ENCODE measurements around the gene DUSP16.
A peak's percentile ranks its signal among the peaks of the same experiment; 100 is the strongest.

DUSP16 gene

DNA sequence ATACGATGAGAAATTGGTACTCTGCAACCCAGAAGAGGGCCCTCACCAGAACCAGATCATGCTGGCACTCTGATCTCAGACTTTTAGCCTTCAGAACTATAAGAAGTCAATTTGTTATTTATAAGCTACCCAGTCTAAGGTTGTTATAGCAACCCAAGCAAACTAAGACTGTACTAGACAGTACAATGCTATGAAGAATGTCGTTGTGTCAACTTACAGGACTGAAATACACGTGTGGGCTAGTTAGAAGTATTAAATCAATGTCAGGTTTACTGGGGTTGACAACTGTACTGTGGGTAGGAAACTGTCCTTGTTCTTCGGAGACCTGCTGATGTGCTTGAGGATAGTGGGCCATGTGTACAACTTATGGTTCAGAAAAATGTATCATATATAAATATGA, 19.7 kb downstream of the DUSP16 start:
- no peak for TF ChIP-seq Cebpa-rat (IDR thresholded peaks at IDR 0.05)
- H3K4me1 ChIP-seq: peaks cover 11 to 28% (median 18%) of the 10 kb centered on the region in 10 experiments
- peaks cover 0 to 6% (median 0%) of the 10 kb centered on the region in 11 experiments; a peak in 1 of 22 replicates for H3K36me3 ChIP-seq
- no peak overlapping the region for H3K27ac ChIP-seq
- H3K27me3 ChIP-seq: no peaks in the 10 kb centered on the region
- H3K9ac ChIP-seq: no peak overlapping the region
- H3K9me3 ChIP-seq (replicated peaks in 1 of 11): peaks cover 0 to 20% (median 5%) of the 10 kb centered on the region in 11 experiments; a peak in 14 of 22 replicates
- no peaks in the 10 kb centered on the region for H4K20me1 ChIP-seq
- H3K4me2 ChIP-seq: no peak overlapping the region
- no peak overlapping the region for H3K4me3 ChIP-seq

DNA sequence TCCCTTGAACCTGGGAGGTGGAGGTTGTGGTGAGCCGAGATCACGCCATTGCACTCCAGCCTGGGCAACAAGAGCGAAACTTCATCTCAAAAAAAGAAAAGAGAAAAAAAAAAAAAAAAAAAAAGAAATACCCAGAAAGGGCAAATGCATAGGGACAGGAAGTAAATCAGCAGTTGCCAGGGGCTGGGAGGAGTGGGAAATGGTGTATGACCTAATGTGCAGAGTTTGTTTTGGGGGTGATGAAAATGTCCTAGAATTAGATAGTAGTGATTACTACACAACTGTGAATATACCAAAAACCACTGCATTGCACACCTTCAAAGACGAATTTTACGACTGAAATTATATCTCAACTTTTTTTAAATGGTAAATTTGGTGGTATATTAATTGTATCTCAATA, 20.4 kb downstream of the DUSP16 start:
- Histone ChIP-seq H3K4me1 (peaks cover 11 to 26% (median 18%) of the 10 kb centered on the region in 10 experiments), H3K9ac (no peak overlapping the region), H3K4me2 (no peak overlapping the region), H3K27me3 (no peaks in the 10 kb centered on the region), H3K9me3 (replicated peaks in 1 of 11) (peaks cover 0 to 20% (median 5%) of the 10 kb centered on the region in 11 experiments; a peak in 14 of 22 replicates), H4K20me1 (no peaks in the 10 kb centered on the region), H3K4me3 (no peak overlapping the region), H3K36me3 (peaks cover 0 to 6% (median 0%) of the 10 kb centered on the region in 11 experiments; a peak in 1 of 22 replicates), H3K27ac (no peak overlapping the region)
- no peak for TF ChIP-seq Cebpa-rat (IDR thresholded peaks at IDR 0.05)

DNA sequence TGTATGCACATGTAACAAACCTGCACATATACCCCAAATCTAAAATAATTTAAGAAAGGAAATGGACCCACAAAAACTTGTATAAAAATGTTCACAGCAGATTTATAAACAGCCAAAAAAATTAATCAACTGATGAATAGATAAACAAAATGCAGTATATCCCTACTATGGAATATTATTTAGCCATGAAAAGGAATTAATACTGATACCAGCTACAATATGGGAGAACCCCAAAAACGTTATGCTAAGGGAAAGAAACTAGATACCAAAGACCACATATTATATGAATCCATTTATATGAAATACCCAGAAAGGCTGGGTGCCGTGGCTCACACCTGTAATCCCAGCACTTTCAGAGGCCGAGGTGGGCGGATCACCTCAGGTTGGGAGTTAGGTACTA, 20.9 kb downstream of the DUSP16 start:
- no peaks in the 10 kb centered on the region for H3K27me3 ChIP-seq
- no peak overlapping the region for H3K9ac ChIP-seq
- peaks cover 0 to 20% (median 5%) of the 10 kb centered on the region in 11 experiments; a peak in 15 of 22 replicates for H3K9me3 ChIP-seq (replicated peaks in 1 of 11)
- no peak overlapping the region for H3K27ac ChIP-seq
- peaks cover 0 to 6% (median 0%) of the 10 kb centered on the region in 11 experiments; a peak in 1 of 22 replicates for H3K36me3 ChIP-seq
- H3K4me1 ChIP-seq: peaks cover 11 to 26% (median 18%) of the 10 kb centered on the region in 10 experiments
- no peak overlapping the region for H3K4me3 ChIP-seq
- H4K20me1 ChIP-seq: no peaks in the 10 kb centered on the region
- no peak for TF ChIP-seq Cebpa-rat (IDR thresholded peaks at IDR 0.05)
- peak overlapping the region in 5 of 11 experiments; percentile 76 to 91 (median 86); a peak in 6 of 22 replicates for H3K4me2 ChIP-seq

- Histone ChIP-seq H3K27me3 (no peaks in the 10 kb centered on the region), H3K27ac (peak overlapping the region in 8 of 11 experiments; percentile 15 to 49 (median 30); a peak in 9 of 22 replicates), H3K9me3 (replicated peaks in 1 of 11) (peaks cover 0 to 20% (median 5%) of the 10 kb centered on the region in 11 experiments; a peak in 15 of 22 replicates), H3K9ac (no peak overlapping the region), H3K4me1 (peaks cover 11 to 26% (median 18%) of the 10 kb centered on the region in 10 experiments), H4K20me1 (no peaks in the 10 kb centered on the region), H3K36me3 (peaks cover 0 to 6% (median 0%) of the 10 kb centered on the region in 11 experiments; a peak in 1 of 22 replicates), H3K4me3 (peak overlapping the region in 2 of 10 experiments; percentile 34 to 36; a peak in 6 of 20 replicates), H3K4me2 (peak overlapping the region; percentile 45 to 91 (median 76))
- no peak for TF ChIP-seq Cebpa-rat (IDR thresholded peaks at IDR 0.05)
Observed at GRCh38 chr12:12540261-12541013, 22.2 kb downstream of the DUSP16 start.

DNA sequence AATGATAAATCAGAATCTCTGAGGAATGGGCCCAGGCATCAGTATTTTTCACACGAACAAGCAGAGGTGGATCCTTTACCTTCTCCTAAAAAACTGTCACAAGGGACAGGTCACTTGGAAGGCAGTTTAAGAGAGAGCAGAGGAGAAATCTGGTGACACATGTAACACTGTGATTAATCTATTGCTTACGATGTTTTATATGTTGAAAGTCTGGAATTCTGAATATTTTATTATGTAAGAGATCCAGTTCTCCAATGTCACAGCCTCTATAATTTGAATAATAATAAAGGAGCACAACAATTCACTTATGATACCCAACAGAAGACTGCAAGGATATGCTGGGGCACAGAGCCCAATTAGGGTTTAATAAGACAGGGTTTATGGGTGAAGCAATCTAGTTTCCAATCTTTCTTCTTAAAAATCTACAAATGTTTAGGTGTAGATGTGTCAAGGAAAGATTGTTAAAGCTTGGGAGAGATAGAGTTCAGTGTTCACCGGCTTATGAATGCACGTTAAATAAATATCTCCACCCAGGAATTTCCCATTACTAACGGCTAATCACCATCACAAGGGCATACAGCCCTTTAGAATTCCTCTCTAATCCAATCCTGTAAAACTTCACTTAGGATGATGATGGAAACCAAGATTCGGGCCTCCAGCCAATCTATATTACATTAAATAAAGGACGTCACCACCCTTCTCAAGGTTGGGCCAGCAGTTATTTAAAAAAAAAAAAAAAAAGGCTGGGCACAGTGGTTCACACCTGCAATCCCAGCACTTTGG, 23.4 kb downstream of the DUSP16 start:
- H3K4me2 ChIP-seq: peak overlapping the region in 1 of 11 experiments; percentile 5; a peak in 2 of 22 replicates
- peaks cover 0 to 20% (median 5%) of the 10 kb centered on the region in 11 experiments; a peak in 15 of 22 replicates for H3K9me3 ChIP-seq (replicated peaks in 1 of 11)
- no peak overlapping the region for H3K27ac ChIP-seq

DNA sequence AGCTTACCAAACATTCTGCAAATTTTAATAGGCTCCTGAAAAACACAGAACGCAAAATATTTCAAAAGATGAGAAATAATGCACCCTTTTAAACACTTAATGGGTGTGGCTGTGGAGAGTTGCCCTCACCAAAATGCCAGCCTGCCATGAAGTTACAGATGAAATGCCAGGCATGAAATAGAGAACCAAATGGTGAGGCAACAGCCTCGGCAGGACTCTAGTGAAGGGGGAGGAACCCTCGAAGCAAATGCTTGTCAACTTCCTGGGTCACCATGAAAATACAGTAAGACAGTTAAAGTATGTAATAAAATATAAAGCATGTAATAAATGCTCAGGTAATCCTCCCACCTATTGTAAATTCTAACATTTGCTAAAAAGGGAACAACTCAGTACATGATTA, 24.1 kb downstream of the DUSP16 start:
- Histone ChIP-seq H3K27ac (no peak overlapping the region), H3K4me1 (peaks cover 11 to 41% (median 25%) of the 10 kb centered on the region in 10 experiments), H3K27me3 (no peaks in the 10 kb centered on the region), H4K20me1 (peaks cover 0 to 2% (median 0%) of the 10 kb centered on the region in 11 experiments; a peak in 3 of 22 replicates), H3K9ac (no peak overlapping the region), H3K4me3 (no peak overlapping the region), H3K4me2 (peak overlapping the region in 2 of 11 experiments; percentile 5 to 23; a peak in 2 of 22 replicates), H3K36me3 (peaks cover 0 to 6% (median 0%) of the 10 kb centered on the region in 11 experiments; a peak in 1 of 22 replicates), H3K9me3 (replicated peaks in 1 of 11) (peaks cover 0 to 20% (median 5%) of the 10 kb centered on the region in 11 experiments; a peak in 15 of 22 replicates)
- TF ChIP-seq Cebpa-rat (IDR thresholded peaks at IDR 0.05): no peak

More for the DNA sequence above, 23.4 kb downstream of the DUSP16 start:
- H3K27me3 ChIP-seq: no peaks in the 10 kb centered on the region
- H3K36me3 ChIP-seq: peaks cover 0 to 6% (median 0%) of the 10 kb centered on the region in 11 experiments; a peak in 1 of 22 replicates
- TF ChIP-seq Cebpa-rat (IDR thresholded peaks at IDR 0.05): no peak
- peaks cover 11 to 35% (median 20%) of the 10 kb centered on the region in 10 experiments for H3K4me1 ChIP-seq
- no peaks in the 10 kb centered on the region; a peak in 2 of 22 replicates for H4K20me1 ChIP-seq
- H3K9ac ChIP-seq: no peak overlapping the region
- no peak overlapping the region for H3K4me3 ChIP-seq

GRCh38 chr12:12537421-12537820, 25.2 kb downstream of the DUSP16 start:
- peaks cover 0 to 6% (median 0%) of the 10 kb centered on the region in 11 experiments; a peak in 1 of 22 replicates for H3K36me3 ChIP-seq
- TF ChIP-seq Cebpa-rat (IDR thresholded peaks at IDR 0.05): no peak
- H3K27ac ChIP-seq: no peak overlapping the region
- H3K4me2 ChIP-seq: no peak overlapping the region
- H3K9ac ChIP-seq: no peak overlapping the region
- no peak overlapping the region for H3K4me3 ChIP-seq
- peaks cover 11 to 46% (median 29%) of the 10 kb centered on the region in 10 experiments for H3K4me1 ChIP-seq
- H4K20me1 ChIP-seq: peaks cover 0 to 6% (median 0%) of the 10 kb centered on the region in 11 experiments; a peak in 3 of 22 replicates
- peaks cover 0 to 20% (median 5%) of the 10 kb centered on the region in 11 experiments; a peak in 15 of 22 replicates for H3K9me3 ChIP-seq (replicated peaks in 1 of 11)
- H3K27me3 ChIP-seq: no peaks in the 10 kb centered on the region

DNA sequence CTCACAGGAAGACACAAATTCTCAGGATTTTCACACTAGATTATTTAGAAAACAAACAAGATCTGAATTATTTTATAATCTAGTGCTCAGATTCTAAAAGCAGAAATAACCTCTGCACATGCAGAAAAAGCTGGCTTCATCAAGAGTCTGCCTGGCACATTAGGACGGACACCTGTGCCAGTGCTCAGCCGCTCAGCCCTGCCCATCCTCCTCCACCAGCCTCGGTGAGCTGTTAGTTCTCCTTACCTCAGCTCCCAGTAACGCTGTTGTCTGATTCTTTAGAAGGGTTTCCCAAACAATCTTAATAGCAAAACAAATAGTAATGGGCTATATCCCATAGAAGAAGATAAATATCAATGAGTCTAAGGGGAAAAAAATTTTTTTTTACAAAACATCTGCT, 27.7 kb downstream of the DUSP16 start:
- H3K9ac ChIP-seq: no peak overlapping the region
- H3K9me3 ChIP-seq (replicated peaks in 1 of 11): no peaks in the 10 kb centered on the region; a peak in 1 of 22 replicates

More for the DNA sequence above, 27.7 kb downstream of the DUSP16 start:
- no peak overlapping the region; a peak in 1 of 22 replicates for H3K4me2 ChIP-seq
- H3K27me3 ChIP-seq: no peaks in the 10 kb centered on the region
- H3K4me3 ChIP-seq: no peak overlapping the region
- H3K27ac ChIP-seq: no peak overlapping the region
- TF ChIP-seq Cebpa-rat (IDR thresholded peaks at IDR 0.05): no peak
- peaks cover 0 to 30% (median 15%) of the 10 kb centered on the region in 10 experiments; a peak in 14 of 20 replicates for H3K4me1 ChIP-seq
- H3K36me3 ChIP-seq: no peaks in the 10 kb centered on the region
- peaks cover 0 to 6% (median 0%) of the 10 kb centered on the region in 11 experiments; a peak in 3 of 22 replicates for H4K20me1 ChIP-seq
